Keratinocyte (primary cell): ENCODE measurements around the gene BABAM2.

ENCODE experiments used
- EZH2 ChIP-seq: IDR thresholded peaks from one replicate; pipeline ENCODE4 v1.6.1; 2012; ENCODE audit warnings: inconsistent platforms, mild to moderate bottlenecking, low read length, moderate library complexity
- TF ChIP-seq, protein P1 (sequence below), 3 experiments: IDR thresholded peaks in 1 of 3; conservative IDR thresholded peaks in 1 of 3; optimal IDR thresholded peaks in 1 of 3; 2 replicates in 2 of 3; 3 replicates in 1 of 3; pipeline versions ENCODE3 to v1.5.1; 2011; ENCODE audit warnings: low read length in 3 of 3, mild to moderate bottlenecking in 3 of 3, moderate library complexity in 2 of 3, control low read depth in 1 of 3, inconsistent platforms in 1 of 3; ENCODE audit not compliant: insufficient read depth in 2 of 3; ENCODE audit errors: extremely low read depth in 1 of 3

DNA sequence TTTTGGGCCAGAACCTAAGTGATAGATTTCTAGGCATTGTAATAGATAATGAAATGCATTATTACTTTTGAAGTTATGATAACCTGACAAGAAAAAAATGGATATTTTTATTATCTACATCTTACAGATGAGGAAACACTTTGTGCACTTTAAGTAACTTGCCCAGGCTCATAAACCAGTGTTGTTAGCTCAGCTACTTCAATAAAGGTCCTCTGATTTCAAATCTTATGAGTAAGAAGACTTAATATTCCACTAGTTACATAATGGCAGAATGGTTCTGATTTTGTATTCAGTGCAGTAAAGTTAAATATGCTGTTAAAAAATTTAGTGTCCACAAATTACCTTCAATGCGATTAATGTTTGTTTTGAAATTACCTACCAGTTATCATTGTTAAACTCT, 199.0 kb downstream of the BABAM2 start:
- TF ChIP-seq, protein P1, sequence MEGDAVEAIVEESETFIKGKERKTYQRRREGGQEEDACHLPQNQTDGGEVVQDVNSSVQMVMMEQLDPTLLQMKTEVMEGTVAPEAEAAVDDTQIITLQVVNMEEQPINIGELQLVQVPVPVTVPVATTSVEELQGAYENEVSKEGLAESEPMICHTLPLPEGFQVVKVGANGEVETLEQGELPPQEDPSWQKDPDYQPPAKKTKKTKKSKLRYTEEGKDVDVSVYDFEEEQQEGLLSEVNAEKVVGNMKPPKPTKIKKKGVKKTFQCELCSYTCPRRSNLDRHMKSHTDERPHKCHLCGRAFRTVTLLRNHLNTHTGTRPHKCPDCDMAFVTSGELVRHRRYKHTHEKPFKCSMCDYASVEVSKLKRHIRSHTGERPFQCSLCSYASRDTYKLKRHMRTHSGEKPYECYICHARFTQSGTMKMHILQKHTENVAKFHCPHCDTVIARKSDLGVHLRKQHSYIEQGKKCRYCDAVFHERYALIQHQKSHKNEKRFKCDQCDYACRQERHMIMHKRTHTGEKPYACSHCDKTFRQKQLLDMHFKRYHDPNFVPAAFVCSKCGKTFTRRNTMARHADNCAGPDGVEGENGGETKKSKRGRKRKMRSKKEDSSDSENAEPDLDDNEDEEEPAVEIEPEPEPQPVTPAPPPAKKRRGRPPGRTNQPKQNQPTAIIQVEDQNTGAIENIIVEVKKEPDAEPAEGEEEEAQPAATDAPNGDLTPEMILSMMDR (optimal IDR thresholded peaks at IDR 0.05 in 1 of 3, IDR thresholded peaks at IDR 0.05 in 1 of 3, conservative IDR thresholded peaks at IDR 0.05 in 1 of 3; ENCODE audit: extremely low read depth in 1 of 3, insufficient read depth in 2 of 3, low read length in 3 of 3): no peak
- TF ChIP-seq EZH2: no peak
